ENCODE measurements around the gene STC2.

- no peak for TF ChIP-seq CTCF (optimal IDR thresholded peaks at IDR 0.05 in 1 of 3, IDR thresholded peaks at IDR 0.05 in 1 of 3, conservative IDR thresholded peaks at IDR 0.05 in 1 of 3; ENCODE audit: extremely low read depth in 1 of 3, insufficient read depth in 2 of 3, low read length in 3 of 3)
- no peak for TF ChIP-seq EZH2 (IDR thresholded peaks at IDR 0.05; ENCODE audit: low read length)
Measured at GRCh38 chr5:173299820-173300219, 28.4 kb downstream of the STC2 start.

Data from keratinocyte (primary cell).